Gastrocnemius medialis (tissue), 4 donors: Measurements from ENCODE around the gene CADM2. TPM values are rescaled to one million over a fixed set of nuclear protein-coding genes. Genes with fewer than 3 reads are reported as not detected.

Source experiments
- ATAC-seq, 2 donors: fragments of 150-250 bp; one replicate each; pipeline ENCODE4 v1.9.1; 2016
- DNase-seq, 2 donors: peaks; one replicate each; pipeline ENCODE4 v3.0.0-alpha.2; 2019
- H3K27ac ChIP-seq, 4 donors: fragments of 200-600 bp; sonication (generic); 1 replicate in 1 of 4; 2 replicates in 3 of 4; pipeline ENCODE4 v1.5.1; 2016 to 2018; ENCODE audit warnings: mild to moderate bottlenecking in 2 of 4, moderate library complexity in 1 of 4
- H3K27me3 ChIP-seq, 3 donors: fragments of 200-600 bp; sonication (generic) in 2 of 3; 1 replicate in 1 of 3; 2 replicates in 2 of 3; pipeline versions ENCODE4 v1.5.1 to v1.6.0; 2016 to 2019; ENCODE audit warnings: mild to moderate bottlenecking in 1 of 3, moderate library complexity in 1 of 3
- H3K36me3 ChIP-seq, 2 donors: fragments of 200-600 bp; sonication (generic) in 1 of 2; one replicate each; pipeline ENCODE4 v1.5.1; 2017 to 2018
- H3K4me1 ChIP-seq, 2 donors: fragments of 200-600 bp; sonication (generic) in 1 of 2; one replicate each; pipeline ENCODE4 v1.5.1; 2016 to 2017; ENCODE audit warnings: mild to moderate bottlenecking in 2 of 2
- H3K4me3 ChIP-seq, 4 donors: fragments of 200-600 bp; sonication (generic) in 3 of 4; 1 replicate in 1 of 4; 2 replicates in 3 of 4; pipeline ENCODE4 v1.5.1; 2016 to 2019; ENCODE audit warnings: mild to moderate bottlenecking in 2 of 4
- H3K9me3 ChIP-seq, 3 donors: fragments of 200-600 bp; sonication (generic) in 2 of 3; 1 replicate in 1 of 3; 2 replicates in 2 of 3; pipeline ENCODE4 v1.5.1; 2016 to 2019
- POLR2A ChIP-seq, 2 donors: fragments of 450-650 bp; IDR thresholded peaks; one replicate each; pipeline ENCODE4 v1.6.1; 2017; ENCODE audit warnings: antibody characterized with exemption in 2 of 2, mild to moderate bottlenecking in 2 of 2, moderate library complexity in 2 of 2
- in situ Hi-C, 4 donors: fragments of 200-750 bp; cut with MboI; loops; one replicate each; pipeline versions ENCODE4 v1.15.0 to v1.8.0; 2017; ENCODE audit warnings: low sequenced_read_pairs in 4 of 4
- intact Hi-C: fragments of 100-400 bp; cut with DNase I; formaldehyde crosslinking; loops from one replicate; pipeline ENCODE4 v1.15.1; 2023; ENCODE audit warnings: low total_unique reads
- total RNA-seq, 4 donors: library from RNA; depleted of rRNA; stranded (reverse); fragments of >200 nt; gene quantifications; one replicate each; pipeline versions ENCODE4 v1.1.0 to v1.2.3, GENCODE V29; 2016
- TF ChIP-seq, protein P1 (sequence below), 5 experiments: fragments of 450-650 bp in 3 of 5; fragments of 200-600 bp in 2 of 5; sonication (generic) in 2 of 5; IDR thresholded peaks in 4 of 5; conservative IDR thresholded peaks in 1 of 5; 1 replicate in 4 of 5; 2 replicates in 1 of 5; pipeline ENCODE4 v1.5.1; 2016 to 2019; ENCODE audit warnings: antibody characterized with exemption in 5 of 5, mild to moderate bottlenecking in 3 of 5, moderate library complexity in 3 of 5

Gene CADM2
- total RNA-seq, 4 donors from 2014 or later, result 2.7 to 9.0 (median 6.0) TPM

DNA sequence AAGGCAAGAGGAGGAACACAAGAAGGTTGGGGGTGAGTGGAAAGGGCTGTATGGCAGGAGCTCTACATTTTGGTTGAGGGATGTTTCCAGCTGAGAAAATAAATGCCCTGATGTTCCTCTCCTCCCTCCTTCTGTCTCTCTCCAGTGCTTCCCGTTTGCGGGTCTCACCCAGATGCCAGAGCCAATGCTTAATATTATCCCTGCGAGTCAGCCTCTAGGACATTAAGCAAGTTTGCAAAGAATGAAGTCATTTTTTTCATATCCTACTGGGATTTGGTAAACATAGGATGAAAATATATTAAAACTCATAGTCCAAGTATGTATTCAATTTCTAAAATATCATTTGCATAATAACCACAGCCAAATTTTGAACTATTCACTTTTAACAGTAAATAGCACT lies 295.9 kb downstream of the CADM2 start:
- ATAC-seq (no peak), DNase-seq (no peak)
- Histone ChIP-seq H3K4me1 (no peaks in the 10 kb centered on the region), H3K27me3 (no peaks in the 10 kb centered on the region), H3K36me3 (no peaks in the 10 kb centered on the region), H3K4me3 (no peak overlapping the region), H3K9me3 (no peaks in the 10 kb centered on the region), H3K27ac (no peak overlapping the region)
- TF ChIP-seq, protein P1, sequence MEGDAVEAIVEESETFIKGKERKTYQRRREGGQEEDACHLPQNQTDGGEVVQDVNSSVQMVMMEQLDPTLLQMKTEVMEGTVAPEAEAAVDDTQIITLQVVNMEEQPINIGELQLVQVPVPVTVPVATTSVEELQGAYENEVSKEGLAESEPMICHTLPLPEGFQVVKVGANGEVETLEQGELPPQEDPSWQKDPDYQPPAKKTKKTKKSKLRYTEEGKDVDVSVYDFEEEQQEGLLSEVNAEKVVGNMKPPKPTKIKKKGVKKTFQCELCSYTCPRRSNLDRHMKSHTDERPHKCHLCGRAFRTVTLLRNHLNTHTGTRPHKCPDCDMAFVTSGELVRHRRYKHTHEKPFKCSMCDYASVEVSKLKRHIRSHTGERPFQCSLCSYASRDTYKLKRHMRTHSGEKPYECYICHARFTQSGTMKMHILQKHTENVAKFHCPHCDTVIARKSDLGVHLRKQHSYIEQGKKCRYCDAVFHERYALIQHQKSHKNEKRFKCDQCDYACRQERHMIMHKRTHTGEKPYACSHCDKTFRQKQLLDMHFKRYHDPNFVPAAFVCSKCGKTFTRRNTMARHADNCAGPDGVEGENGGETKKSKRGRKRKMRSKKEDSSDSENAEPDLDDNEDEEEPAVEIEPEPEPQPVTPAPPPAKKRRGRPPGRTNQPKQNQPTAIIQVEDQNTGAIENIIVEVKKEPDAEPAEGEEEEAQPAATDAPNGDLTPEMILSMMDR (IDR thresholded peaks at IDR 0.05 in 4 of 5, conservative IDR thresholded peaks at IDR 0.05 in 1 of 5), result no peak
- TF ChIP-seq POLR2A (IDR thresholded peaks at IDR 0.05), result no peak
- in situ Hi-C loops, result no loop called here
- intact Hi-C loops, result no loop called here

DNA sequence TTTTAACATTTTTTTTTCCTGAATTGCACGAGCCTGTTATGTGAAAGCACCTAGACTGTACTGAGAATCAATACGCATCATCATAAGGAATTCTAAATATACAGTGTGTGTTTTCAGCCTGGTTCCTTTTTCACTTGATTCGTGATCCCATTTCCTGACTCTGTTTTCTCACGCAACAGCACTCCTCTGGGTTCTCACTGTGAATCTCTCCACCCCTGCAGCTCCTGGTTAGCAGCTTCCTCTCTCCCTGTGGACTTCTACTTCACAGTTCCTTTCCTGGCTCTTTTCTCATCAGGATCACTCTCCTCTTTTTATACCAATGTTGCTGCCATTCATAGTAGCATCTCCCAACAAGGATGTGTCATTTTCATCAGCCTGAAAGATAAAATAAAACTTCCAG lies 297.2 kb downstream of the CADM2 start:
- no peaks in the 10 kb centered on the region for H3K36me3 ChIP-seq
- ATAC-seq (no peak), DNase-seq (no peak)
- intact Hi-C loops, result no loop called here
- no peaks in the 10 kb centered on the region for H3K4me1 ChIP-seq
- no peaks in the 10 kb centered on the region for H3K9me3 ChIP-seq
- TF ChIP-seq, protein P1 (IDR thresholded peaks at IDR 0.05 in 4 of 5, conservative IDR thresholded peaks at IDR 0.05 in 1 of 5), result no peak
- TF ChIP-seq POLR2A (IDR thresholded peaks at IDR 0.05), result no peak
- in situ Hi-C loops, result no loop called here
- H3K27me3 ChIP-seq, result no peaks in the 10 kb centered on the region
- no peak overlapping the region for H3K27ac ChIP-seq
- H3K4me3 ChIP-seq, result no peak overlapping the region

DNA sequence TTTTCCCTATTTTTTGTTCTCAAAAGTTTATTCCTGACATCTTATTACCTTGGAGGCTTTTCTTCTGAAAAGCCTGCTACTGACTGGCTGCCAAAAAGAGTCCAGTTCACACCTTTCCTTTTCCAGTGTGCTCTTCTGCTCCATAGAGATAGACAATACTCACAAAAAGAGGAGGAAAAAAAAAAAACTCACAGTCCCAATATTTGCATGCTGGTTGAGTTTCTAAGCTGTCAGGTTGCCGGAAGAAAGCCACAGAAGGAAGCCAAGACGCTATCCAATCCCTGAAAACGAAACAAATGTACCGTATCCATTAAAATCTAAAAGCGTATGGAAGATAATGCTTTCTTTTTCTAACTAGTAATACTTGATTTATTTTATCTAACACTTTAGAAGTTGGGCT lies 299.5 kb downstream of the CADM2 start:
- intact Hi-C loops (no loop called here), in situ Hi-C loops (no loop called here)
- Histone ChIP-seq H3K9me3 (no peaks in the 10 kb centered on the region), H3K36me3 (no peaks in the 10 kb centered on the region), H3K27ac (no peak overlapping the region), H3K4me3 (no peak overlapping the region), H3K27me3 (no peaks in the 10 kb centered on the region), H3K4me1 (no peaks in the 10 kb centered on the region)
- no peak for TF ChIP-seq POLR2A (IDR thresholded peaks at IDR 0.05)
- TF ChIP-seq, protein P1 (IDR thresholded peaks at IDR 0.05 in 4 of 5, conservative IDR thresholded peaks at IDR 0.05 in 1 of 5), result no peak
- DNase-seq (no peak), ATAC-seq (no peak)

DNA sequence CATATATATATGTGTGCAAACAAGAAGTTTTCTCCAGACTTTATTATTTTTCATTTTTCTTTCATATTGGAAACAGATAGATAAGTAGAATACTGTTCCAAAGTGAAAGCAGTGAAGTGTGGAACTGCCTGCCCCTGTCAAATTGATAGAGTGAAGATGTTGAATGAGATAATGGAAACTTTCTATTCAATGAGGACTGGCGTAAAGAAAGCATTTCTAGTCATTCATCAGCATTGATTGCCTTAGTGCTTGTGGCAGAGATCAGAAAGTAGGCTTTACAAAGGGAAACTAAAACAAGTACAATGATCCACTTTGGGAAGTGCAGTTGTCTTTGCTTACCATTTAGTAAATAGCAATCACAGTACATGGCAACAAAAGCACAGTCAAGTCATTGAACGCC lies 300.0 kb downstream of the CADM2 start:
- H3K4me1 ChIP-seq, result no peaks in the 10 kb centered on the region
- in situ Hi-C loops, result no loop called here
- intact Hi-C loops, result no loop called here
- no peaks in the 10 kb centered on the region for H3K27me3 ChIP-seq
- ATAC-seq, result no peak
- no peak overlapping the region for H3K4me3 ChIP-seq
- no peaks in the 10 kb centered on the region for H3K36me3 ChIP-seq
- H3K9me3 ChIP-seq, result no peaks in the 10 kb centered on the region
- no peak for DNase-seq
- no peak overlapping the region for H3K27ac ChIP-seq
- no peak for TF ChIP-seq POLR2A (IDR thresholded peaks at IDR 0.05)
- TF ChIP-seq, protein P1 (IDR thresholded peaks at IDR 0.05 in 4 of 5, conservative IDR thresholded peaks at IDR 0.05 in 1 of 5), result no peak

DNA sequence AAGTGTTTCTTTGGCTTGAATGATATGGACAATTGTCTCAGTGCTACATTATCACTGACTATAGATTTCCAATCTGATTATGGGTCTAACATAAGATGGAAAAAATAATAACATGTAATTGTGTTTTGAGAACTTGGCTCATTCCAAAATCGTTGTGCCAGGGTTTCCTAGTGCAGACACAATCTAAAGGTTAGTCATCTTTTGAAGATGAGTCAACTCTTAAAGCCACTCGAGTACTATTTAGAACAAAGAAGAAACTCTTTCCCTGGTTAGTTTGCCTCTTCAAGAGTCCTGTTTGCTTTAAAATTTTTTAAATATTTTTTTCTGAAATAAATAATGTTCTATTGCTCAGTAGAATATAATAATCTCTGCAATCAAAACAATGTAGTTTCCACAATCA lies 301.0 kb downstream of the CADM2 start:
- in situ Hi-C loops, result no loop called here
- Histone ChIP-seq H3K4me1 (no peaks in the 10 kb centered on the region), H3K9me3 (no peaks in the 10 kb centered on the region), H3K27ac (no peak overlapping the region), H3K36me3 (no peaks in the 10 kb centered on the region), H3K4me3 (no peak overlapping the region), H3K27me3 (no peaks in the 10 kb centered on the region)
- ATAC-seq (no peak), DNase-seq (no peak)
- TF ChIP-seq, protein P1 (IDR thresholded peaks at IDR 0.05 in 4 of 5, conservative IDR thresholded peaks at IDR 0.05 in 1 of 5), result no peak
- TF ChIP-seq POLR2A (IDR thresholded peaks at IDR 0.05), result no peak
- intact Hi-C loops, result no loop called here
